ENCODE data around the gene NUP210L.

NUP210L gene

DNA sequence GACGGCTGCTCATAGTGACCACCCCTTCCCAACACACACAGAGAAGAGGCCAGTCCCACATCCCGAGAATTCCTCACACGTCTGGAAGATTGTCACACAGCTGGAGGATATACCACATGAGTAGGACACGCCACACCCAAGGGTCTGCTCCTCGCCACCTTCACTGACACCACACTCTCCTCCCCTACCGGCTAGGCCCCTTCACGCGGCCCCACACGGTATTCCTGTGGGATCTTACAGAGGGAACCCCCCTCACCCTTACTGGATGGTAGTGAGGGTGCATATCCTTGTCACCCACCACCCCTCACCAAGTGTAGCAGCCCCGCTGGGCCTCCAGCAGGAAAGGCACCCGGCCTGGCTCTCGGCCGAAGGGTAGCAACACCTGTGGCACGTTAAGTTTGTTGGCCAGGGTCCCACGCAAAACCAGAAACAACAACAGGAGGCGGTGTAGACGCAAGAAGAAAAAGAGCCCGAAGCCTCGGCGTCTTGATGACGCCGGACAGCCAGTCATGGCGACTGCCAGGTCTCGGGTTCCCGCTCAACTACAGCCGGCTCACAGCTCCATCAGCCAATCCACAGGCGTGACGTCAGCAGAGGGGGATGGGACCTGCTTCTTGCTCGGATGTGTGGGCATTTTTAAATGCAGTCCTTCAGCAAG is at the start of gene NUP210L:
TSS of gene NUP210L (minus strand) at position 540 of the 658 bp plus-strand sequence.
- Mint-ChIP-seq H3K4me3 (no peak within 1 kb of the TSS), H3K9me3 (peaks cover 2% of the 10 kb centered on the region), H3K36me3 (peaks cover 62% of the 10 kb centered on the region), H3K4me1 (peaks cover 41% of the 10 kb centered on the region), H3K27ac (peak within 1 kb of the TSS; percentile 40)
- ATAC-seq (no peak), DNase-seq (ENCODE audit: low spot score in 2 of 2) (no peak)

DNA sequence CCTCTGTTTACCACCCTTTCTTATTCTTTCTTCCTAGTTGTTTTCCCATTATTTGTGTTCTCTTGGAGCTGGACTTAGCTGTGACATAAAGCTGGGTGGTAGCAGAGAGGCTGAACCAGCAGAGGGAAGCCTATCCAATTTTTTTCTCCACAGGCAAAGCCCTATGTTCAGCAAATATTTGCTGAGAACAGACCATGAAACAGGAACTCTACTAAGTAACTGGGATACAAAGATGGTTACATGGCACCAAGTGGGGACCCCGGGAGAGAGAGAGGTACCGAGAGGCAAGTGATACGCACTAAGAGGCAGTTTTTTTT is 44.6 kb upstream of the NUP210L start:
- no peak overlapping the region for H3K4me3 Mint-ChIP-seq
- no peaks in the 10 kb centered on the region for H3K36me3 Mint-ChIP-seq
- ATAC-seq (no peak), DNase-seq (ENCODE audit: low spot score in 2 of 2) (no peak)
- H3K9me3 Mint-ChIP-seq = no peaks in the 10 kb centered on the region
- H3K4me1 Mint-ChIP-seq = no peaks in the 10 kb centered on the region
- H3K27ac Mint-ChIP-seq = no peak overlapping the region

DNA sequence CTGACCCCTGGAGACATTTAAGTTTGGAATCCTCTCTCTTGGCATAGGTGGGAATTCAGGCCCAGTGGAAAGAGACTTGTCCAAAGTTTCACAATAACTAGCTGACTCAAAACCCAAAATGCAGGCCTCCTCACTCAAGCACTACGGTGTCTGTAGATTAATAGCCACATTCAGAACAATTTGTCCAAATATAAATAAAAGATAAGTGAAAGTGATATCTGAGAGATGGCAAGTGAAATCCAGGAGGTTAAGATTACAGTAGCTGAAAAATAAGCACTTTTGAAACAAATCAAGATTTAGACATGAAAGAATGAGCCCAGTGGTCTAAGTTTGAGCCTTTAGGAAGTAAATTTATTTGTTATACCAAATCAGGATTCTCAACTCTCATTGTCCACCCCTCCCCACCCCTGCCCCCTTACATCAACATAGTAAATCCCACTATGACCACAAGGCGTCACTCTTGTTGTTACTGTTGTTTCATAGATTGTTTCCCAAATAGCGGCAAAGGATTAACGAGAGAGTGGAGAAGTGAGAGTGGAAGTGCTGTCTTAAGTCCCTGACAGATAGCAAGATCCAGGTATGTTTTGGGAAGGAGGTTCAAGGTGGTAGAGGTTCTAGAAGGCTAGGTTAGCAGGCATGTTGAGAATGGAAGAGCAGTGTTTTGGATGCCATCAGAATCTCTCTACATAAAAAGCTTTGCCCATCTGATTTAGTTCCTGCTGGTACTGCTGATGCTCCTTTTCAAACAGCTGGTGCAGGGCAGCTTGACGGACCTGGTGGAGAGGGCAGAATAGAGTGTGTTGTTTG is 44.1 kb upstream of the NUP210L start:
- H3K4me1 Mint-ChIP-seq = no peaks in the 10 kb centered on the region
- no peak overlapping the region for H3K4me3 Mint-ChIP-seq
- no peaks in the 10 kb centered on the region for H3K36me3 Mint-ChIP-seq
- ATAC-seq = peak; percentile 60
- H3K27ac Mint-ChIP-seq = no peak overlapping the region
- DNase-seq (ENCODE audit: low spot score in 2 of 2) = no peak
- no peaks in the 10 kb centered on the region for H3K9me3 Mint-ChIP-seq

DNA sequence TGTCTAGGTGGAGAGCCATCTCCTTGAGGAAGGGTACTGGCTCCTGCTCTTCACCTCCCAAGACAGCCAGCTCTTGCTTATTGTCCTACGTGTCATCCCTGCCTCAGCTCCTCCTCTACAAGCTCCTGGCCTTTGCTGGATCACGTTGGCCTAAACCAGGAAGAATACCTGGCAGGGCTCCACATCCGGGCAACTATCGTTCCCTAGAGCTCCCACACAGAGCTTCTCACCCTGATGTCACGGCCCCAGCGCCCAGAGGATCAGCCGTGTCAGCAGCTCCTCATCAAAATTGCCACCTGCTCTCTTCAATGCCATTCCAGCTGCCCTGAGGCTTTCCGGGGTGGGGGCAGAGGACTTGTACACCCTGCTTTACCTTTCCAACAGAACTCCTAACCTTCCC is 38.9 kb upstream of the NUP210L start:
- ATAC-seq = peak; percentile 31
- no peaks in the 10 kb centered on the region for H3K9me3 Mint-ChIP-seq

DNA sequence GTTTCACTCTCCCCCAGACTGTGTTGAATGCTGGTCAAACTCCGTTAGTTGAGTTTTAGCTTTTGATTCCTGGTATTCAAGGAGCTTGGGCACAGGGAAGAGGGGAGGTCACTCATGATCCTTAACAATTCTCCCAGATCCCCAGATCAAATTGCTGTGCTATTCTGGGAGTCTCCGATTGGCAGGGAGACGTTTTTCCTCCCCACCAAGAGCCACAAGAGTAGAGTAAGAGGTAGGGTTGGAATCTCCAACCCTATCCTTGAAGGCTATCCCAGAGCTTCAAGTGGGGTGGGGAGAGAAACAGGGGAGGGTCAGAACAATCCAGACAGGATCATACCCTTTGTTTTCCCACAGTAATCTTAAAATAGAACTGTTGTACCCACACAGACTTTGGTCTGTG is 37.6 kb upstream of the NUP210L start:
- H3K27ac Mint-ChIP-seq = no peak overlapping the region
- ATAC-seq = no peak
- H3K4me3 Mint-ChIP-seq = no peak overlapping the region
- no peaks in the 10 kb centered on the region for H3K36me3 Mint-ChIP-seq
- H3K4me1 Mint-ChIP-seq = no peaks in the 10 kb centered on the region
- no peaks in the 10 kb centered on the region for H3K9me3 Mint-ChIP-seq
- DNase-seq (ENCODE audit: low spot score in 2 of 2) = no peak

More for the DNA sequence above, 38.9 kb upstream of the NUP210L start:
- no peak for DNase-seq (ENCODE audit: low spot score in 2 of 2)
- Mint-ChIP-seq H3K36me3 (no peaks in the 10 kb centered on the region), H3K27ac (peak overlapping the region; percentile 2), H3K4me1 (no peaks in the 10 kb centered on the region), H3K4me3 (no peak overlapping the region)

GRCh38 chr1:154191990-154192461 is 37.2 kb upstream of the NUP210L start, which contains the start of gene TPM3:
TPM3 (minus strand) TSS chr1:154192100; CDS start chr1:154192018, 82 bp downstream.
- H3K27ac Mint-ChIP-seq = no peak within 1 kb of the TSS
- H3K9me3 Mint-ChIP-seq = no peaks in the 10 kb centered on the region
- H3K4me3 Mint-ChIP-seq = no peak within 1 kb of the TSS
- DNase-seq (ENCODE audit: low spot score in 2 of 2) (no peak), ATAC-seq (no peak)
- H3K4me1 Mint-ChIP-seq = no peaks in the 10 kb centered on the region
- H3K36me3 Mint-ChIP-seq = no peaks in the 10 kb centered on the region

DNA sequence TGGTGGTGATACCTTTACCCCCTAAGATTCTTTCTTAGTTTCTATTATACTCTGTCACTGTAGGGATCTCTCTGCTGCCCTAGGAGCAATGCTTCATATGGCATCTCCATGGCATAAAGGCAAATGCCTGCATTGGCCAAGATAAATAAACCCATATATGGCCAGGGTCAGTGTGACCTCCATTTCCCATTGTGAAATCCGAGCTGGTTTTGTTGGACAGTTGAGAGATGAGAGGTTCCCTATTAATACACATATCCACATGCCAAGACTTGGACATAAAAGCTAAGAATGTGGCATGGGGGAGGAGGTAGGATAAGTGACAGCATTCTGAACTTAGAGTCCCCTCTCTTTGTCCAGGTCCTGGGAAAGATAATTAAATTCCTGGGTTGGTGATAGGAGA is 35.7 kb upstream of the NUP210L start:
- Mint-ChIP-seq H3K4me1 (no peaks in the 10 kb centered on the region), H3K27ac (no peak overlapping the region), H3K36me3 (no peaks in the 10 kb centered on the region), H3K9me3 (no peaks in the 10 kb centered on the region), H3K4me3 (no peak overlapping the region)
- no peak for DNase-seq (ENCODE audit: low spot score in 2 of 2)
- no peak for ATAC-seq

DNA sequence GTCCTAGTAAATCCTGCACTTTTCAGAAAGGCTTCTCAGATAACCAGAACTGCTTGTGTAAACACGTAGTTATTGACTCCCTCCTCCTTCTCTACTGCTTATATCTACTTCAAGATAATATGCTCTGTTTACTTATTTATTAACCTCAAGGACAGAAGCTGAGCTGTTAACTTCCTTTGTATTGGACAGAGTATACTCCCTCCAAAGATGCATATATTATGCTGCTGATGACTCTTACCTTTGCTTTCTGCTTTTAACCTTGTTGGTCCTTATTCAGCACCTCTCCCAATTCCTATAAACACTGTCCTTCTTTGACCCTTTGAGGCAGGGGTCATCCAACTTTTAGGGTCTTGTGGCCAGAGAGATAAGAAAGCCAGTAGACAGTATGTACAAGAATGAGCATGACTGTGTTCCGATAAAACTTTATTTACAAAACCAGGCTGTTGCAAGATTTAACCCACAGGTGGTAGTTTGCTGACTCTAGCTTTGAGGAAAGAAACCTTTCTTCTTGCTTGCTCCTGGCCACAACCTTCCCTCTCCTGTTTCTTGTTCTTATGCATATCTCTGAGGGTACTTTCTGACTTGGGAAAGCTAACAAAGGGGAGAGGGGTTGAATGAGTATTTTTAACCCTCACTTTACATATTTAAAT is 32.1 kb upstream of the NUP210L start:
- no peak overlapping the region for H3K4me3 Mint-ChIP-seq
- peaks cover 16% of the 10 kb centered on the region for H3K36me3 Mint-ChIP-seq
- DNase-seq (ENCODE audit: low spot score in 2 of 2) = no peak
- no peaks in the 10 kb centered on the region for H3K9me3 Mint-ChIP-seq
- peaks cover 14% of the 10 kb centered on the region for H3K4me1 Mint-ChIP-seq
- no peak overlapping the region for H3K27ac Mint-ChIP-seq
- ATAC-seq = no peak

DNA sequence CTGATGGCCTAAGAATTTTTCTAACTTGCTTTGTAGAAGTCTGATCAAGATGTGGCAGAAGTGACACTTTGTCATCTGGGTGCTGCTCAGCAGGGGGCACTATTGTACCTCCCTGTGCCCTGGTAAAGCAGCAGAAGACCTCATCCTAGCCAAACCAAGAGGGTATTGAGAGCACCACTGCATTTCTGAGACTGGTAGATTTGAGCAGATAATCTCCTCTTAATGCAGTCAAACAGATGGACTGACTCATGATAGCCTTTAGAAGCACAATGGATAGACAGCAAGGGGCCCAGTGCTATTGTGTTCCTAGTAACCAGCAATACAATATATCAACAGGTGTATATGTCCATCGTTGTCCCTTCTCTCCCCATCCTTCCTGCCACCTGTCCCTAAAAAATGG is 31.3 kb upstream of the NUP210L start:
- Mint-ChIP-seq H3K9me3 (no peaks in the 10 kb centered on the region), H3K4me1 (peaks cover 22% of the 10 kb centered on the region), H3K4me3 (no peak overlapping the region), H3K36me3 (peaks cover 24% of the 10 kb centered on the region), H3K27ac (no peak overlapping the region)
- no peak for ATAC-seq
- DNase-seq (ENCODE audit: low spot score in 2 of 2) = peak; percentile 55 to 82

- H3K4me3 Mint-ChIP-seq = peak overlapping the region; percentile 93
- ATAC-seq = peak; percentile 88
These were observed 28.4 kb upstream of the NUP210L start for GRCh38 chr1:154183046-154183915.

GRCh38 chr1:154182344-154183045 is 27.6 kb upstream of the NUP210L start:
- H3K27ac Mint-ChIP-seq = peak overlapping the region; percentile 94
- ATAC-seq (peak; percentile 83), DNase-seq (ENCODE audit: low spot score in 2 of 2) (peak; percentile 57 to 89)
- no peaks in the 10 kb centered on the region for H3K9me3 Mint-ChIP-seq
- H3K36me3 Mint-ChIP-seq = peaks cover 61% of the 10 kb centered on the region
- peak overlapping the region; percentile 93 for H3K4me3 Mint-ChIP-seq
- peaks cover 57% of the 10 kb centered on the region for H3K4me1 Mint-ChIP-seq

More at GRCh38 chr1:154183046-154183915, 28.4 kb upstream of the NUP210L start:
- Mint-ChIP-seq H3K36me3 (peaks cover 53% of the 10 kb centered on the region), H3K27ac (peak overlapping the region; percentile 94), H3K9me3 (no peaks in the 10 kb centered on the region), H3K4me1 (peaks cover 49% of the 10 kb centered on the region)
- peak; percentile 83 to 97 for DNase-seq (ENCODE audit: low spot score in 2 of 2)

GRCh38 chr1:154181944-154182343 is 27.1 kb upstream of the NUP210L start:
- H3K4me1 Mint-ChIP-seq = peaks cover 63% of the 10 kb centered on the region
- peak overlapping the region; percentile 94 for H3K27ac Mint-ChIP-seq
- no peak for DNase-seq (ENCODE audit: low spot score in 2 of 2)
- H3K4me3 Mint-ChIP-seq = peak overlapping the region; percentile 93
- H3K36me3 Mint-ChIP-seq = peaks cover 67% of the 10 kb centered on the region
- H3K9me3 Mint-ChIP-seq = no peaks in the 10 kb centered on the region
- ATAC-seq = no peak

- Mint-ChIP-seq H3K4me1 (peaks cover 77% of the 10 kb centered on the region), H3K27ac (peak overlapping the region; percentile 94), H3K36me3 (peaks cover 85% of the 10 kb centered on the region), H3K4me3 (peak overlapping the region; percentile 93), H3K9me3 (no peaks in the 10 kb centered on the region)
- DNase-seq (ENCODE audit: low spot score in 2 of 2) (no peak), ATAC-seq (no peak)
These were observed 25.2 kb upstream of the NUP210L start for GRCh38 chr1:154179946-154180687.
